Keratinocyte (primary cell): Measurements from ENCODE around the gene MKLN1. TPM values are rescaled to one million over a fixed set of nuclear protein-coding genes. Genes with fewer than 3 reads are reported as not detected.

Experiments
- DNase-seq: peaks from one replicate; pipeline ENCODE4 v3.0.0-alpha.2; 2011; ENCODE audit warnings: low read depth, missing footprints, low spot score
- FAIRE-seq: peaks from 2 replicates; lab custom pipeline; 2011; peaks lifted over from hg19 to GRCh38; lab: Jason Lieb, UNC
- H2AFZ ChIP-seq: 2 replicates; pipeline ENCODE4 v1.6.0; 2012; ENCODE audit warnings: low read length, control low read depth, inconsistent platforms; ENCODE audit not compliant: control insufficient read depth
- H3K27ac ChIP-seq: 2 replicates; pipeline ENCODE4 v1.5.1; 2011; ENCODE audit warnings: low read length; ENCODE audit not compliant: control insufficient read depth, insufficient read depth
- H3K27me3 ChIP-seq: 3 replicates; pipeline ENCODE4 v1.6.0; 2011; ENCODE audit warnings: low read length; ENCODE audit not compliant: control insufficient read depth, insufficient read depth; ENCODE audit errors: extremely low read depth
- H3K36me3 ChIP-seq, 2 experiments: 2 replicates in 1 of 2; 3 replicates in 1 of 2; pipeline ENCODE4 v1.5.1; 2011; ENCODE audit warnings: low read length in 2 of 2, mild to moderate bottlenecking in 1 of 2; ENCODE audit not compliant: control insufficient read depth in 2 of 2, insufficient read depth in 2 of 2; ENCODE audit errors: extremely low read depth in 1 of 2
- H3K4me1 ChIP-seq: 3 replicates; pipeline ENCODE4 v1.5.1; 2011; ENCODE audit warnings: low read length; ENCODE audit not compliant: control insufficient read depth, insufficient read depth; ENCODE audit errors: extremely low read depth
- H3K4me2 ChIP-seq: 3 replicates; pipeline ENCODE4 v1.6.0; 2011; ENCODE audit warnings: low read depth, low read length; ENCODE audit not compliant: control insufficient read depth, insufficient read depth; ENCODE audit errors: extremely low read depth
- H3K4me3 ChIP-seq, 3 experiments: fragments of 200-600 bp in 1 of 3; sonication (generic) in 1 of 3; 2 replicates in 2 of 3; 3 replicates in 1 of 3; pipeline ENCODE4 v1.5.1; 2011 to 2016; ENCODE audit warnings: low read length in 3 of 3, mild to moderate bottlenecking in 3 of 3, control low read depth in 2 of 3, inconsistent platforms in 1 of 3, low read depth in 1 of 3, mixed read lengths in 1 of 3, mixed run types in 1 of 3, moderate library complexity in 1 of 3; ENCODE audit not compliant: control insufficient read depth in 2 of 3, insufficient read depth in 2 of 3; ENCODE audit errors: extremely low read depth in 1 of 3
- H3K79me2 ChIP-seq: 2 replicates; pipeline ENCODE4 v1.6.0; 2012; ENCODE audit warnings: low read length; ENCODE audit not compliant: control insufficient read depth, insufficient read depth
- H3K9ac ChIP-seq: 3 replicates; pipeline ENCODE4 v1.6.0; 2011; ENCODE audit warnings: low read length; ENCODE audit not compliant: control insufficient read depth, insufficient read depth; ENCODE audit errors: extremely low read depth
- H3K9me1 ChIP-seq: 3 replicates; pipeline ENCODE4 v1.6.0; 2011; ENCODE audit warnings: low read length; ENCODE audit not compliant: control insufficient read depth, insufficient read depth; ENCODE audit errors: extremely low read depth
- H3K9me3 ChIP-seq: 2 replicates; pipeline ENCODE4 v1.5.1; 2012; ENCODE audit warnings: low read depth, low read length; ENCODE audit not compliant: control insufficient read depth
- H4K20me1 ChIP-seq: 3 replicates; pipeline ENCODE4 v1.6.0; 2011; ENCODE audit warnings: low read length; ENCODE audit not compliant: control insufficient read depth, insufficient read depth; ENCODE audit errors: extremely low read depth
- CTCF ChIP-seq, 3 experiments: IDR thresholded peaks in 1 of 3; conservative IDR thresholded peaks in 1 of 3; optimal IDR thresholded peaks in 1 of 3; 2 replicates in 2 of 3; 3 replicates in 1 of 3; pipeline versions ENCODE3 to v1.5.1; 2011; ENCODE audit warnings: low read length in 3 of 3, mild to moderate bottlenecking in 3 of 3, moderate library complexity in 2 of 3, control low read depth in 1 of 3, inconsistent platforms in 1 of 3; ENCODE audit not compliant: insufficient read depth in 2 of 3; ENCODE audit errors: extremely low read depth in 1 of 3
- EZH2 ChIP-seq: IDR thresholded peaks from one replicate; pipeline ENCODE4 v1.6.1; 2012; ENCODE audit warnings: inconsistent platforms, mild to moderate bottlenecking, low read length, moderate library complexity
- dilution Hi-C: fragments of 300-500 bp; cut with MboI; formaldehyde crosslinking; loops from one replicate; pipeline ENCODE4 v1.7.0; 2020; ENCODE audit warnings: low sequenced_read_pairs; ENCODE audit not compliant: extremely low pct_ligation_motif_present
- polyA plus RNA-seq, 5 experiments: library from polyadenylated mRNA; depleted of rRNA in 3 of 5; stranded (reverse) in 3 of 5; stranded (forward) in 1 of 5; unstranded in 1 of 5; fragments of >200 nt; gene quantifications; 1 replicate in 1 of 5; 2 replicates in 3 of 5; 3 replicates in 1 of 5; pipeline versions ENCODE4 v1.2.1 to v1.2.3, GENCODE V29; 2011 to 2012; ENCODE audit warnings: missing spikeins in 2 of 5, low read depth in 1 of 5, low replicate concordance in 1 of 5

Gene MKLN1
- polyA plus RNA-seq, 1 donor (not counting 4 experiments of a cell fraction or from before 2014, with no cell fraction given), result 43.8 TPM

GRCh38 chr7:131354390-131354789, 26.7 kb downstream of the MKLN1 start:
- Histone ChIP-seq H3K27me3 (no peaks in the 10 kb centered on the region), H2AFZ (no peak overlapping the region), H3K4me2 (no peak overlapping the region), H3K4me3 (no peak overlapping the region), H4K20me1 (peaks cover 7% of the 10 kb centered on the region), H3K9ac (no peak overlapping the region), H3K36me3 (no peaks in the 10 kb centered on the region), H3K9me1 (no peaks in the 10 kb centered on the region), H3K79me2 (peaks cover 97% of the 10 kb centered on the region), H3K4me1 (no peaks in the 10 kb centered on the region), H3K9me3 (no peaks in the 10 kb centered on the region), H3K27ac (no peak overlapping the region)
- dilution Hi-C loops, result no loop called here
- DNase-seq (no peak), FAIRE-seq (no peak)
- TF ChIP-seq CTCF (optimal IDR thresholded peaks at IDR 0.05 in 1 of 3, IDR thresholded peaks at IDR 0.05 in 1 of 3, conservative IDR thresholded peaks at IDR 0.05 in 1 of 3; ENCODE audit: extremely low read depth in 1 of 3, insufficient read depth in 2 of 3, low read length in 3 of 3) (no peak), EZH2 (no peak)

GRCh38 chr7:131355917-131356777, 28.5 kb downstream of the MKLN1 start:
- Histone ChIP-seq H3K9ac (no peak overlapping the region), H3K27me3 (no peaks in the 10 kb centered on the region), H3K4me1 (no peaks in the 10 kb centered on the region), H3K4me2 (no peak overlapping the region), H3K9me3 (no peaks in the 10 kb centered on the region), H3K79me2 (peaks cover 97% of the 10 kb centered on the region), H4K20me1 (peaks cover 7% of the 10 kb centered on the region), H3K9me1 (no peaks in the 10 kb centered on the region), H3K4me3 (no peak overlapping the region), H2AFZ (no peak overlapping the region), H3K36me3 (no peaks in the 10 kb centered on the region), H3K27ac (no peak overlapping the region)
- dilution Hi-C loops, result no loop called here
- FAIRE-seq (no peak), DNase-seq (no peak)
- TF ChIP-seq CTCF (optimal IDR thresholded peaks at IDR 0.05 in 1 of 3, IDR thresholded peaks at IDR 0.05 in 1 of 3, conservative IDR thresholded peaks at IDR 0.05 in 1 of 3; ENCODE audit: extremely low read depth in 1 of 3, insufficient read depth in 2 of 3, low read length in 3 of 3), result no peak
- no peak for TF ChIP-seq EZH2
